ENCODE measurements around the gene ALPK3. TPM values are rescaled to one million over a fixed set of nuclear protein-coding genes. Genes with fewer than 3 reads are reported as not detected.

Gene ALPK3
- polyA plus RNA-seq, 4 donors: 0.22 to 8.0 (median 0.93) TPM

DNA sequence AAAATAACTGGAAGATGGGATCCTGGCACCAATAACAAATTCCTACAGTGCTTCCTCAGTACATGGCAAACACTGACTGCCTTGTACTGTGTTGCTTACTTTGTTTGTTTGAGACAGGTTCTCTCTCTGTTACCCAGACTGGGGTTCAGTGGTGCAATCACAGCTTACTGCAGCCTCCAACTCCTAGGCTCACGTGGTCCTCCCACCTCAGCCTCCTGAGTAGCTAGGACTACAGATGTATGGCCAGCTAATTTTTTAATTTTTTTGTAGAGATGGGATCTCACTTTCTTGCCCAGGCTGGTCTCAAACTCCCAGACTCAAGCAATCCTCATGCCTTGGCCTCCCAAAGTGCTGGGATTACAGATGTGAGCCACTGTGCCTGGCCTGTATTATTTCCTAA is 3.7 kb upstream of the ALPK3 start:
- Histone ChIP-seq H3K4me3 (ENCODE audit: low read depth in 1 of 3, low read length in 3 of 3) (no peak overlapping the region), H3K27me3 (ENCODE audit: control insufficient read depth in 3 of 3, insufficient read depth in 3 of 3, low read length in 3 of 3) (no peaks in the 10 kb centered on the region), H3K9me3 (ENCODE audit: control insufficient read depth in 2 of 2, insufficient read depth in 1 of 2, low read depth in 1 of 2, low read length in 1 of 2) (no peaks in the 10 kb centered on the region), H3K36me3 (ENCODE audit: control insufficient read depth in 3 of 3, insufficient read depth in 2 of 3, low read depth in 1 of 3, low read length in 3 of 3) (peaks cover 0 to 4% (median 0%) of the 10 kb centered on the region in 3 donors), H3K27ac (ENCODE audit: low read depth in 1 of 3, low read length in 2 of 3) (no peak overlapping the region), H3K4me1 (ENCODE audit: control insufficient read depth in 3 of 3, insufficient read depth in 2 of 3, low read depth in 1 of 3, low read length in 2 of 3) (peaks cover 0 to 13% (median 2%) of the 10 kb centered on the region in 3 donors)
- WGBS, 3 donors: 95 to 100% (median 97%) methylated on average over 1 of the region's 1 CpG
- no peak for DNase-seq
- FAIRE-seq: no peak

DNA sequence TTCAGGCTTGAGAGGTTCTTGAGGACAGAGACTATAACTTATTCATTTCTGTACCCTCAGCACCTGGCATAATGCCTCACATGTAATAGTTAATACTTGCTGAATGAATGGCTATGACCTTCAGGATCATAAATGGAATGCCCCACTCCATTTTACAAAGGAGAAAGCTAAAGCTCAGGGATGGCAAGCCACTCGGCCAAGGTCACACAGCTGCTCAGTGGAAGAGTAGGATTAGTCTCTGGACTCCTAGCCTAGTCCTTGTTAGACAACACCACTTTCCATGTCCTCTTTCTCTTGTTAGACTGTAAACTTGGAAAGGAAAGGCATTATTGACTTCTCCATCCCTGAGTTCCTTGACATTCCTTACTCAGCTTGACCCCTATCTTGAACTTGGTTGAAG is 3.2 kb upstream of the ALPK3 start:
- Histone ChIP-seq H3K4me1 (ENCODE audit: control insufficient read depth in 3 of 3, insufficient read depth in 2 of 3, low read depth in 1 of 3, low read length in 2 of 3) (peaks cover 0 to 17% (median 2%) of the 10 kb centered on the region in 3 donors), H3K4me3 (ENCODE audit: low read depth in 1 of 3, low read length in 3 of 3) (no peak overlapping the region), H3K36me3 (ENCODE audit: control insufficient read depth in 3 of 3, insufficient read depth in 2 of 3, low read depth in 1 of 3, low read length in 3 of 3) (peaks cover 0 to 4% (median 0%) of the 10 kb centered on the region in 3 donors), H3K9me3 (ENCODE audit: control insufficient read depth in 2 of 2, insufficient read depth in 1 of 2, low read depth in 1 of 2, low read length in 1 of 2) (no peaks in the 10 kb centered on the region), H3K27me3 (ENCODE audit: control insufficient read depth in 3 of 3, insufficient read depth in 3 of 3, low read length in 3 of 3) (no peaks in the 10 kb centered on the region), H3K27ac (ENCODE audit: low read depth in 1 of 3, low read length in 2 of 3) (no peak overlapping the region)
- 67 to 83% (median 71%) methylated on average over 1 of the region's 1 CpG for WGBS, 3 donors
- DNase-seq: no peak
- no peak for FAIRE-seq

DNA sequence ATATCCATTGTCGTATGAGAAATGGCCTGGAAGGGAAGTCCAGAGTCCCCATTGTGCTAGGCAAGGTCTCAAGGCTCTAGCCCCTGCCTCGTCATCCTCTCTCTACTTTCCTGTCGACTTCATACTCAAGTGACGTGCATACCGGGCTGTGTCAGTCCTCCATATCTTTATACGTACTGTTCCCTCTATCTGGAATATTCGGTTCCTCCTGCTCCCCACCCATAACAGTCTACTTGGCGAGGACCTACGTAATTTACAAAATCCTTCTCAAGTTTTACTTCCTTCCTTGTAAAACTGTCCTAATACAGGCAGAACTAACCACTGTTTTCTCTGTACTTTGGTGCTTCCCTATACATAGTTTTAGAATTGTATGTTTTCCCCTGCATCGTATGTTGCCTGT is 2.2 kb upstream of the ALPK3 start:
- Histone ChIP-seq H3K4me3 (ENCODE audit: low read depth in 1 of 3, low read length in 3 of 3) (no peak overlapping the region), H3K36me3 (ENCODE audit: control insufficient read depth in 3 of 3, insufficient read depth in 2 of 3, low read depth in 1 of 3, low read length in 3 of 3) (peaks cover 0 to 4% (median 0%) of the 10 kb centered on the region in 3 donors), H3K4me1 (ENCODE audit: control insufficient read depth in 3 of 3, insufficient read depth in 2 of 3, low read depth in 1 of 3, low read length in 2 of 3) (peaks cover 0 to 27% (median 2%) of the 10 kb centered on the region in 3 donors), H3K27ac (ENCODE audit: low read depth in 1 of 3, low read length in 2 of 3) (no peak overlapping the region), H3K27me3 (ENCODE audit: control insufficient read depth in 3 of 3, insufficient read depth in 3 of 3, low read length in 3 of 3) (no peaks in the 10 kb centered on the region), H3K9me3 (ENCODE audit: control insufficient read depth in 2 of 2, insufficient read depth in 1 of 2, low read depth in 1 of 2, low read length in 1 of 2) (no peaks in the 10 kb centered on the region)
- DNase-seq (no peak), FAIRE-seq (no peak)
- WGBS, 3 donors: 84 to 91% (median 87%) methylated on average over 10 of the region's 10 CpGs

DNA sequence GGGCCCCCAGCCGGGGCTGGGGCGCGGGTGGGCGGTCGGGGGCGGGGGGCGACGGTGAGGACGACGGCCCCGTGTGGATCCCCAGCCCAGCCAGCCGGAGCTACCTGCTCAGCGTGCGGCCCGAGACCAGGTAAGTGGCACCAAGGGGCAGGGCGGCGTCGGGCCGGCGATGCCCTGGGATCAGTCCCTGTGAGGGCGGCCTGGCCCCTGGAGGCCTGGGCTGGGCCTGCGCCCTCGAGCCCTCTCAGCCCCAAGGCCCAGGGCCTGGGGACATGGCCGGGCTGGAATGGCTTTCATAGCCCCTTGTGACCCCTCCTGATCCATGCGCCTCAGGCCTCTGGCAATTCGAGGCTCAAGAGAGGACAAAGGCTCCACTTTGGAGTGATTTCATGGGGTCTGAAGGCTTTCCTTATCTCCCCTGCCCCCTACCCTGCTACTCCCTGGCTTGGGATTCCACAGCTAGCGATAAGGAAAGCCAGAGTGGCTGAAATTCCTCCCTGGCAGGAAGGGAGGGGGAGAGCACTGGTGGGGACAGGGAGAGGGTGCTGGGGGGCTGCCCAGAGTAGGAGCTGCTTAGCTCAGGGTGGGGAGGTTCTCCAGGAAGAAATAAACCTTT is 418 bp downstream of the ALPK3 start:
- peak overlapping the region in 2 of 3 donors; percentile 26 to 31 for H3K4me3 ChIP-seq (ENCODE audit: low read depth in 1 of 3, low read length in 3 of 3)
- peaks cover 0 to 34% (median 2%) of the 10 kb centered on the region in 3 donors for H3K4me1 ChIP-seq (ENCODE audit: control insufficient read depth in 3 of 3, insufficient read depth in 2 of 3, low read depth in 1 of 3, low read length in 2 of 3)
- H3K27me3 ChIP-seq (ENCODE audit: control insufficient read depth in 3 of 3, insufficient read depth in 3 of 3, low read length in 3 of 3): no peaks in the 10 kb centered on the region
- 37 to 64% (median 39%) methylated on average over 6 to 27 of the region's 27 CpGs for WGBS, 3 donors
- DNase-seq: peak in 1 of 2 donors; percentile 66
- FAIRE-seq: no peak
- H3K9me3 ChIP-seq (ENCODE audit: control insufficient read depth in 2 of 2, insufficient read depth in 1 of 2, low read depth in 1 of 2, low read length in 1 of 2): no peaks in the 10 kb centered on the region
- H3K36me3 ChIP-seq (ENCODE audit: control insufficient read depth in 3 of 3, insufficient read depth in 2 of 3, low read depth in 1 of 3, low read length in 3 of 3): peaks cover 0 to 8% (median 0%) of the 10 kb centered on the region in 3 donors
- peak overlapping the region in 2 of 3 donors; percentile 13 to 48 for H3K27ac ChIP-seq (ENCODE audit: low read depth in 1 of 3, low read length in 2 of 3)

DNA sequence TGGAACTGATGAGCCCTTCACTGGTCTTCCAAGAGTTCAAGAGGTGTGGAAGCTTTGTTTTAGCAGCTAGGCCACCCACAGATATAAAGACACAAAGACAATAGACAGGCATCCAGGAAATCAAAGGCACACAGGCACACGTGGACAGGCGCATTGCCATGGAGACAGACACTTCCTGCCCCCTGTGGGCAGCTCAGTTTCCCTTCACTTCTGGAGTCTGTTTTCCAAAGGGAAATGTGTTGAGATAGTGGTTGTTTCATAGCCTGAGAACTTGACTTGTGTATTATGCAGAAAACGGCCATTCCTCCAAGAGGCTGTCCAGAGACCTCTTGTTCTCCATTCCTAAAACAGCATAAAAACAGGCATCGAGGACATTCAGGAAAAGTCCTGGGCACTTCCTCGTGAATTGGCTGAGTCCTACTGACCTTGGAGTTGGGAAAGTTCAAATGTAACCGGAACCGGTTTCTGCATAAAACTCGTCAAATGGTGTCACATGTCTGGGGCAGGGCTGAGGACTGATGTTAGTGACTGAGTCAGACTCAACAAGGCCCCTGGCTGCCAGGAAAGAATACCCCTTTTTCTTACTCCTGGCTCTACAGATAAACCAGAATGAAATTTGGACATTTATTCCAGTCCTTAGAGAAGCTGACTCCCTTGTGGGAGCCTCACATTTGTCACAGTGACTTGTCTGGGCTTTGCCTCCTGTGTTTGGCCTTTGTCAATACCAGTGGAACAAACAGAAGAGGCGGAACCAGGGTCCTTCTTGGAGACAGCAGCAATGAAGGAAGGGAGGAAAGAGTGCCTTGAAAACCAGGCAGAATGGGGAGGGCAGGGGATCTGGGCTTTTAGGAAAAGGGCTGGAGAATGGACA is 1.3 kb downstream of the ALPK3 start:
- 62 to 78% (median 72%) methylated on average over 9 of the region's 9 CpGs for WGBS, 3 donors
- H3K27ac ChIP-seq (ENCODE audit: low read depth in 1 of 3, low read length in 2 of 3): peak overlapping the region in 2 of 3 donors; percentile 13 to 48
- FAIRE-seq: no peak

DNA sequence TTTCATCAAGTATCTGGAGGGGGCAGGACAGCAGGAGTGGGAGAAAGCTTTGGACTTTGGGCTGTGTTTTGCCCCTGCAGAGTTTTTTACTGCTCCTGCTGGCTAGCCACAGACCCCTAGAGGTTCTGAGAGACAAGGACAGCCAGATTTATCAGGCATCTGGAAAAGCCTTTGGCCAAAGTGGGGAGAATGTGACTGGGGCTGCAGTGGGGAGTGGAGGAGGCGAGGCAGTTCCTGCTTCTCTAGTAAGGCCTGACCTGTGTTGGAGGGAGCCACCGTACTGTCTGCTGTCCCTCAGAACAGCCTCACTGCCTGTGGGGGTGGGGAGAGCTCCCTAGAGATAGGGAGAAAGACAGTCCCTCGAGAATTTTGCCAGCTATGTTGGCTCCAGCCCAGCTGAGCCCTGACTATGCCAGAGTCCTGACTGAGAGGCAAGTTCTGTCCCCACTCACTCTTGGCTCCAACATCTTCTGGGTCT is 2.2 kb downstream of the ALPK3 start:
- 48 to 54% (median 52%) methylated on average over 3 of the region's 3 CpGs for WGBS, 3 donors
- Histone ChIP-seq H3K27me3 (ENCODE audit: control insufficient read depth in 3 of 3, insufficient read depth in 3 of 3, low read length in 3 of 3) (no peaks in the 10 kb centered on the region), H3K4me3 (ENCODE audit: low read depth in 1 of 3, low read length in 3 of 3) (no peak overlapping the region), H3K9me3 (ENCODE audit: control insufficient read depth in 2 of 2, insufficient read depth in 1 of 2, low read depth in 1 of 2, low read length in 1 of 2) (no peaks in the 10 kb centered on the region), H3K36me3 (ENCODE audit: control insufficient read depth in 3 of 3, insufficient read depth in 2 of 3, low read depth in 1 of 3, low read length in 3 of 3) (peaks cover 0 to 15% (median 0%) of the 10 kb centered on the region in 3 donors), H3K27ac (ENCODE audit: low read depth in 1 of 3, low read length in 2 of 3) (peak overlapping the region in 1 of 3 donors; percentile 48), H3K4me1 (ENCODE audit: control insufficient read depth in 3 of 3, insufficient read depth in 2 of 3, low read depth in 1 of 3, low read length in 2 of 3) (peaks cover 2 to 37% (median 3%) of the 10 kb centered on the region in 3 donors)
- FAIRE-seq (no peak), DNase-seq (peak in 1 of 2 donors; percentile 49)

More for the DNA sequence above, 1.3 kb downstream of the ALPK3 start:
- Histone ChIP-seq H3K4me3 (ENCODE audit: low read depth in 1 of 3, low read length in 3 of 3) (peak overlapping the region in 1 of 3 donors; percentile 31), H3K27me3 (ENCODE audit: control insufficient read depth in 3 of 3, insufficient read depth in 3 of 3, low read length in 3 of 3) (no peaks in the 10 kb centered on the region), H3K36me3 (ENCODE audit: control insufficient read depth in 3 of 3, insufficient read depth in 2 of 3, low read depth in 1 of 3, low read length in 3 of 3) (peaks cover 0 to 15% (median 0%) of the 10 kb centered on the region in 3 donors), H3K9me3 (ENCODE audit: control insufficient read depth in 2 of 2, insufficient read depth in 1 of 2, low read depth in 1 of 2, low read length in 1 of 2) (no peaks in the 10 kb centered on the region), H3K4me1 (ENCODE audit: control insufficient read depth in 3 of 3, insufficient read depth in 2 of 3, low read depth in 1 of 3, low read length in 2 of 3) (peaks cover 2 to 37% (median 3%) of the 10 kb centered on the region in 3 donors)
- DNase-seq: peak in 1 of 2 donors; percentile 76

DNA sequence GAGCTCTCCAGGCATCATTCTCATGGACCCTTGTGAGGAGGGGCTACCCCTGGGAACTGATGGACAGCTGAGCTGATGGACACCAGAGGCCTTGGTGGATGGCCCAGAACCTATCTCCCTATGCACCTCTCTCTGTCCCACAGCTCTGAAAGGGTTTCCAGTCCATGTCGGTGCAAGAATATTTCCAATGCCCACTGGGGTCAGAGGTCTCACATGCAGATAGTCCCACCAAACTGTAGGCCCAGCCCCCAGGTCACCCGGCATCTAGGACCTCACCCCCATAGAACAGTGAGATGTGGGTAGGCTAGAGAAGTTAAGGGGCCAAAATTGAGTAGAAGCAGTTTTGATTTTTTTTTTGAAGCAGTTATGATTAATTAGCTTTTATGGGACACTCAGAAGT is 2.6 kb downstream of the ALPK3 start:
- Histone ChIP-seq H3K9me3 (ENCODE audit: control insufficient read depth in 2 of 2, insufficient read depth in 1 of 2, low read depth in 1 of 2, low read length in 1 of 2) (no peaks in the 10 kb centered on the region), H3K4me1 (ENCODE audit: control insufficient read depth in 3 of 3, insufficient read depth in 2 of 3, low read depth in 1 of 3, low read length in 2 of 3) (peaks cover 2 to 37% (median 3%) of the 10 kb centered on the region in 3 donors), H3K36me3 (ENCODE audit: control insufficient read depth in 3 of 3, insufficient read depth in 2 of 3, low read depth in 1 of 3, low read length in 3 of 3) (peaks cover 0 to 15% (median 0%) of the 10 kb centered on the region in 3 donors), H3K4me3 (ENCODE audit: low read depth in 1 of 3, low read length in 3 of 3) (no peak overlapping the region), H3K27me3 (ENCODE audit: control insufficient read depth in 3 of 3, insufficient read depth in 3 of 3, low read length in 3 of 3) (no peaks in the 10 kb centered on the region), H3K27ac (ENCODE audit: low read depth in 1 of 3, low read length in 2 of 3) (peak overlapping the region in 1 of 3 donors; percentile 48)
- 90 to 98% (median 96%) methylated on average over 2 of the region's 2 CpGs for WGBS, 3 donors
- FAIRE-seq: no peak
- no peak for DNase-seq

DNA sequence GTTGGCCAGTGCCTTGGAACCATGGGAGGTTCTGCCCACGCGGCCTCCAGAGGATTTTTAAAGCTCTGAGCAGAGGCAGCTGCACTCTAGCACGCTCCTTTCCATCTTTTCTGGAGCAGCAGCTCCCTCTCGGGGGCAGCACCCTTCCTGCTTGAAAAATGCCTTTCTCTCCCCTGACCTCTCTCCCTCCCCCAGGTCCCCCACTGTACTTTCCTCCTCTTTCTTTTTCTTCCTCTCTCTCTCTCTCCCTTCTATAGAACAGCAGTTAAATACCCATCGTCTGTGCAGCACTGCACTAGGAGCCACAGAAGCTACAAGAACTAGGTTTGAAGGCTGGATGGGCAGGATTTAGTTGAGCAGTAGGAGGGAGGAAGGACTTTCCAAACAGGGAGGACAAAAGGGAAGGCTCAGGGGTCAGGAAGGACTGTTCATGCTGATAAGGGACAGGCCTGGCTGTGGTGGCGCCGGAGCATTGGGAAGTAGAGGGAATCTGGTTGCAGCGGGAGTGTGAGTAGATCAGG is 4.4 kb downstream of the ALPK3 start:
- H3K27ac ChIP-seq (ENCODE audit: low read depth in 1 of 3, low read length in 2 of 3): no peak overlapping the region
- no peaks in the 10 kb centered on the region for H3K9me3 ChIP-seq (ENCODE audit: control insufficient read depth in 2 of 2, insufficient read depth in 1 of 2, low read depth in 1 of 2, low read length in 1 of 2)
- no peak overlapping the region for H3K4me3 ChIP-seq (ENCODE audit: low read depth in 1 of 3, low read length in 3 of 3)
- no peak for DNase-seq
- no peak for FAIRE-seq
- peaks cover 2 to 37% (median 3%) of the 10 kb centered on the region in 3 donors for H3K4me1 ChIP-seq (ENCODE audit: control insufficient read depth in 3 of 3, insufficient read depth in 2 of 3, low read depth in 1 of 3, low read length in 2 of 3)
- H3K27me3 ChIP-seq (ENCODE audit: control insufficient read depth in 3 of 3, insufficient read depth in 3 of 3, low read length in 3 of 3): no peaks in the 10 kb centered on the region
- peaks cover 0 to 15% (median 0%) of the 10 kb centered on the region in 3 donors for H3K36me3 ChIP-seq (ENCODE audit: control insufficient read depth in 3 of 3, insufficient read depth in 2 of 3, low read depth in 1 of 3, low read length in 3 of 3)
- WGBS, 3 donors: 66 to 82% (median 80%) methylated on average over 8 of the region's 8 CpGs

Measured in small intestine (tissue), 7 donors.